HCT116 (cell line): ENCODE results near the gene WAC.

Experiments used
- CTCF ChIP-seq, 3 experiments: fragments of 200-600 bp in 1 of 3; sonication (generic) in 1 of 3; IDR thresholded peaks in 2 of 3; conservative IDR thresholded peaks in 1 of 3; 2 replicates each; pipeline ENCODE4 v1.5.1; 2012 to 2017; ENCODE audit warnings: low read depth in 2 of 3, low read length in 2 of 3, antibody characterized with exemption in 1 of 3, borderline replicate concordance in 1 of 3, control low read depth in 1 of 3, mild to moderate bottlenecking in 1 of 3, mixed read lengths in 1 of 3, mixed run types in 1 of 3, moderate library complexity in 1 of 3; ENCODE audit not compliant: insufficient read depth in 1 of 3
- JUND ChIP-seq: IDR thresholded peaks from 2 replicates; pipeline ENCODE4 v1.6.1; 2012
- POLR2A ChIP-seq: IDR thresholded peaks from 2 replicates; pipeline ENCODE4 v1.7.0; 2011; ENCODE audit warnings: borderline replicate concordance; ENCODE audit not compliant: insufficient read depth, insufficient read length; ENCODE audit errors: extremely low read depth
- POLR2AphosphoS5 ChIP-seq: IDR thresholded peaks from 2 replicates; pipeline ENCODE4 v1.6.1; 2011; ENCODE audit warnings: mild to moderate bottlenecking, low read depth, low read length, moderate library complexity
- REST ChIP-seq: IDR thresholded peaks from 2 replicates; pipeline ENCODE4 v1.6.1; 2012; ENCODE audit warnings: low read depth
- TF ChIP-seq, protein P1 (sequence below): IDR thresholded peaks from 2 replicates; pipeline ENCODE4 v1.6.1; 2012

GRCh38 chr10:28587270-28587969, 54.5 kb downstream of the WAC start:
- TF ChIP-seq CTCF (IDR thresholded peaks at IDR 0.05 in 2 of 3, conservative IDR thresholded peaks at IDR 0.05 in 1 of 3; ENCODE audit: borderline replicate concordance in 1 of 3, insufficient read depth in 1 of 3, low read depth in 2 of 3, low read length in 2 of 3) (no peak), POLR2A (no peak), POLR2AphosphoS5 (no peak), REST (no peak), JUND (no peak)
- TF ChIP-seq, protein P1, sequence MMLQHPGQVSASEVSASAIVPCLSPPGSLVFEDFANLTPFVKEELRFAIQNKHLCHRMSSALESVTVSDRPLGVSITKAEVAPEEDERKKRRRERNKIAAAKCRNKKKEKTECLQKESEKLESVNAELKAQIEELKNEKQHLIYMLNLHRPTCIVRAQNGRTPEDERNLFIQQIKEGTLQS = no peak
